CD4-positive, alpha-beta T cell treated with Interleukin-15 for 1 hour (primary cell): ENCODE data around the gene SERTAD3.
A peak's percentile ranks its signal among the peaks of the same experiment; 100 is the strongest.
"Not testable (repeated sequence)": the region's sequence is repeated elsewhere in the genome, so short reads cannot be mapped to it uniquely, and the experiment has no call there.

Experiments
- DNase-seq: peaks from one replicate; pipeline ENCODE4 v3.0.0-alpha.2; 2020

SERTAD3 gene

DNA sequence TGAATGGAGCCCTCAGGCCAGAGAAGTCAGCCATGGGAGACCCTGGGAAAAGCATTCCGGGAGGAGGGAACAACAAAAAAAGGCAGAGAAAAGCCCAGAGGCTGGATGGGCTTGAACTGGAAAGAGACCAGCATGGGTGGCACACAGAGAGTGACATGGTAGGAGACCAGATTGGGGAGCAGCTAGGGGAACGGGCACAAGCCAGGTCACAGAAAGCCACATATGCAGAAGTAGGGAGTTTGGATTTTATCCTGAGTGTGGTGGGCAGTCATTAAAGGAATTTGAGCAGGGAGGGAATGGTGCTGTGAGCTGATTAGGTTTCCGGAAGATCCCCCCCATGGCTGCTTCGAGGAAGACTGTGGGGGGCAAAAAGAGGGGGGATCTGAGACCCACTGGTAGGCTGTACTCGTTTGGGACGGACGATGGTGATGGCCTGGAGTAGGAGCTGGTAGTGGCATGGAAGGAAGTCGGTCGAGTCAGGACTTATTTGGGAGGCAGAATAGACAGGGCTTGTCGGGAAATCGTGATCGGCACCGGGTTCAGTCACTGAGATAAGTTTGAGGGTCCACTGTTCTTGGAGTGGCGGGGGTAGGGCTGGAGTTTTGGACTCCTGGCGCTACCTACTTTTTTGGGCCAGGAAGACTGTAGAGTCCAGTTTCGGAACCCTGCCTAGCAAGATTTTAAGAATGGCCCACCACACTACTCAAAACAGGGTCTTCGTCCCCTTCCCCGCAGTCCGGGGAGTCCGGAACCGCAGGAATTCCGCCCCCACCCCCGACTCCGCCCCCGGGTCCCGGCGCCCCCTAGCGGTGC lies 19.3 kb downstream of the SERTAD3 start:
- no peak for DNase-seq

DNA sequence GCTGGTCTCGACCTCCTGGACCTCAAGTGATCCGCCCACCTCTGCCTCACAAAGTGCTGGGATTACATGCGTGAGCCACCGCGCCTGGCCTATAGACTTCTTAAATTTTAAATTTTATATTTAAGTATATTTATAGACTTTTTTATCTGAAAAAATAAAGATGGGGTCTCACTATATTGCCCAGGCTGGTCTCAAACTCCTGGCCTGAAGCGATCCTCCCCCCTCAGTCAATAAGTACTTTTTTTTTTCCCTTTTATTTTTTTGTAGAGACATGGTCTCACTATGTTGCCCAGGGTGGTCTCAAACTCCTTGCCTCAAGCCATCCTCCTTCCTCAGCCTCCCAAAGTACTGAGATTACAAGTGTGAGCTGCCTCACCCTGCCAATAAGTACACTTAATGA lies 20.2 kb downstream of the SERTAD3 start:
- no peak for DNase-seq

GRCh38 chr19:40422748-40423566 lies 21.2 kb downstream of the SERTAD3 start:
- no peak for DNase-seq

DNA sequence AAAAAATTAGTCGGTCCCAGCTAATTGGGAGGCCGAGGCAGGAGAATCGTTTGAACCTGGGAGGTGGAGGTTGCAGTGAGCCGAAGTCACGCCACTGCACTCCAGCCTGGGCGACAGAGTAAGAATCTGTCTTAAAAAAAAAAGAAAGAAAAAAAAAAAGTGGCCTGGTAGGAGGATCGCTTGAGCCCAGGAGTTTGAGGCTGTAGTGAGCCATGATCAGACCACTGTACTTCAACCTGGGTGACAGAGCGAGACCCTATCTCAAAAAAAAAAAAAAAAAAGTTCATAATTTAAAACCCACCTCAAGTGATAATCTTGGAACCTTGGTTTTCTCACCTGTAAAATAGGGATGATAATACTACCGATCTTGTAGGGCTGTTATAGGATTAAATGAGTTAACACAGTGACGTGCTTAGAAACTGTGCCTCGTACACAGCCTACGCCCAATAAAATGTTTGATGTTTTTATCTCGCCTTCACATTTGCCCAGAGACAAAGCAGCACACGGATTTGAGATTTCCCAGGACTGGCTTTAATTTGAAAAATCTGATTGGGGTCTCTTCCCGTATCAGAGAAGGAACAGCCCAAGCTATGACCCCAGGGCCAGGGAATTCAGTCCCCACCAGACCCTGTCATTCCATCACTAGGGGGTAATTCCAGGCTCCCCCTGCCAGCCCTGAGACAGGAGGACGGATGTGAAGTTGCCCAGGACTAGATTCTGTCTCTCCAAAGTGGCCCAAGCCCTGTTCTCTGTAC lies 22.0 kb downstream of the SERTAD3 start:
- DNase-seq: no peak

- DNase-seq: peak; percentile 75
Measured at GRCh38 chr19:40420766-40421765, 23.1 kb downstream of the SERTAD3 start.

DNA sequence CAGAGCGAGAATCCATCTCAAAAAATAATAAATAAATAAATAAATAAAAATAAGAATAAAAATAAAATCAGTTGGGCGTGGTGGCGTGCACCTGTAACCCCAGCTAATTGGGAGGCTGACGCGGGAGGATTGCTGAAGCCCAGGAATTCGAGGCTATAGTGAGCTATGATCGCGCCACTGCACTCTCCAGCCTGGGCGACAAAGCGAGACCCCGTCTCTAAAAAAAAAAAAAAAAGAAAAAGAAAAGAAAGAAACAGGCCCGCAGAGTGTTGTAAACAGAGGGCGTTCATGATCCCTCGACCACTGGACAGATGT lies 23.7 kb downstream of the SERTAD3 start:
- DNase-seq: no peak

- no peak for DNase-seq
Measured at GRCh38 chr19:40419780-40420179, 24.4 kb downstream of the SERTAD3 start.

GRCh38 chr19:40419066-40419612 lies 25.0 kb downstream of the SERTAD3 start:
- DNase-seq: no peak

- DNase-seq: no peak
Measured at GRCh38 chr19:40418040-40418439, 26.1 kb downstream of the SERTAD3 start.

GRCh38 chr19:40417643-40417981 lies 26.5 kb downstream of the SERTAD3 start:
- no peak for DNase-seq

DNA sequence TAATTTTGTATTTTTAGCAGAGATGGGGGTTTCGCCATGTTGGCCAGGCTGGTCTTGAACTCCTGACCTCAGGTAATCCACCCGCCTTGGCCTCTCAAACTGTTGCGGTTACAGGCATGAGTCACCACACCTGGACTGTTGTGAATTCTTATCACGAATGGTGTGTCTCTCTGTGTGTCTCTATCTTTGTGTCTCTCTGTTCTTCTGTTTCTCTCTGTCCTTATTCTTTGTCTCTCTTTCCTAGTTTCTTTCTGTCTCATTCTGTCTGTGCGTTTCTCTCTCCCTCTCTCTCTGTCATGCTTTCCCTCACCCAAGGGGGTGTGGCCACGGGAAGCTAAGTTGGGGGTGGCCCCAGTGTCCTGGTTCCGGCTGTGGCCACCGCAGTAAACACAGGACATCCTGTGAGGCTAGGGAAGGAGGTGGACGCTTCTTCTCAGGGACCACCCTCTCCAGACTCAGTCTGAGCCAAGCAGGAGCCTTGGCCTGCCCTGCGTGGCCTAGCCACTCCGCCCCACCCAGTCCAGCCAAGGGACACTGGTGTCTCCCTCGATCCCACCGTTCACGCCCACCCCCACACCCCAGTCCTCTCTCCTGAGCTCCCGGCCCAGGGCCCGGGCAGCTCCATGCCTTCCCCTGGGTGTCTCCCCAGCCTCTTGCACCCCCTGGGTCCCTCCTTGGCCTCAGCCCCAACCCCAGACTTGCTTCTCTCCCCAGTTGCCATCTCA lies 27.1 kb downstream of the SERTAD3 start:
- DNase-seq: no peak

- no peak for DNase-seq
Measured at GRCh38 chr19:40415768-40416167, 28.4 kb downstream of the SERTAD3 start.

DNA sequence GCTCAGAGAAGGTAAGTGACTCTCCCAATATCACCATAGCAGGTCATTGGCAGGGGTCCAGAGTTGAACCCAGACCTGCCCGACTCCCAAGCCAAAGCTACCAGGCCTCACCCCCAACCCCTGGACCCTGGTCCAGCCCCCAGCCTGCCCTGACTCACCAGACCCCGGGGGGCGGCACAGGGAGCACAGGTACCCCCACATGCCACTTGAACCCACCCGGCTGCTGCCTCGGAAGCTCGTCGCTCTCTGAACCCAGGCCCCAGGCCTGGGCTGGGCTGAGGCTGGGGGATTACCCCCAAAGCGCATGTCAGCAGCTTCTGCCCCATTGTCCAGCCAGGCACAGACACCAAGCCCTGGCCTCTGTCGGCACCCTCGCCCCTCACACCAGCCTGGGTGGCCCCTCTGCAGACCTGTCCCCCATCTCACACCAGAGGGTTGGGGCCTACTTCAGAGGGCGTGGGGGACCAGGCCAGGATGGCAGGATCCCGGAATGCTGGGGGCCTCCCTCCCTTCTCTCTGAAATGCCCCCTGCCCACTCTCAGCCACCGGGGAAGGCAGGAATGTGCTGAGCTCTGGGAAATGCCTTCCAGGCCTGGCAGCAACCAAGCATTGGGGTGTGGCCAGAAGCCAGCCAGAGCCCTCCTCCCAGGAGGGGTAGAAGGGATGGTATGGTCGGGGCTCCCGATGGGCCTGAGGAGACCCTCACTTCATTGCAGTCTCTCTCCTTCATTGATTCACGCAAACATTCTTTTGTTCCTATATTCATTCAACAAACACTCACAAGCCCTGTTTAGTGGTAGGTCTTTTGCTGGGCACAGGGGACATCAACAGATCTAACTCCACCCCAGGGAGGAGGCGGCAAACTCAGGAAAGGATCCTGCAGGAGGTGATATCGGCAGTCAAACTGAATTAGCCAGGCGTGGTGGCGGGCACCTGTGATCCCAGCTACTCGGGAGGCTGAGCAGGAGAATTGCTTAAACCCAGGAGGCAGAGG lies 29.3 kb downstream of the SERTAD3 start:
- DNase-seq: no peak

DNA sequence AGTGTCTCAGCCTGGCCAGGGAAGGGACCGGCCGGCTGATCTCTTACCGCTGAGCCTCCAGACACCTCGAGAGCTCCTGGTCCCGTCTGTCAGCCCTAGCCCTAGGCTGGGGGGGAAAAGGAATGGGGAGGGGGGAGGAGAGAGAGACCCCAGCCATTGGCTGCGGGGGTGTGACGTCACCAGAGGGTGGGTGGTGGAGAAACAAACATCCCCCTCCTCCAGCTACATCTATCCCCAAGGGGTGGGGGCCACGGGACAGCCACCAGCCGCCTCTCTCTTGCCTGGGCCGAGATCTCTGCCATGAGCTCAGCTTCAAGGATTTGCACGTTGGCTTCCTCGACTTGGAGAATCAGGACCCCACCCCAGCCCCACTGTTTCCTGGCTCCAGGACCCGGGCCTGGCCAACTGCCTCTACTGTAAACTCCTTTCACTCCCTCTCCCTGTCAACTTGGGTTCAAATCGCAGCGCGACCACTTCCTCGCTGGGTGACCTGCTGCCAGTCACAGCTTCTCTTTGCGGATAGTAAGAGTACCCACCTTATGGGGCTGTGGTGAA lies 30.8 kb downstream of the SERTAD3 start, which contains the start of gene PRX:
PRX (minus strand) TSS at position 88 of the 555 bp plus-strand sequence. CDS start 5,446 bp downstream, outside the sequence.
- DNase-seq: no peak

DNA sequence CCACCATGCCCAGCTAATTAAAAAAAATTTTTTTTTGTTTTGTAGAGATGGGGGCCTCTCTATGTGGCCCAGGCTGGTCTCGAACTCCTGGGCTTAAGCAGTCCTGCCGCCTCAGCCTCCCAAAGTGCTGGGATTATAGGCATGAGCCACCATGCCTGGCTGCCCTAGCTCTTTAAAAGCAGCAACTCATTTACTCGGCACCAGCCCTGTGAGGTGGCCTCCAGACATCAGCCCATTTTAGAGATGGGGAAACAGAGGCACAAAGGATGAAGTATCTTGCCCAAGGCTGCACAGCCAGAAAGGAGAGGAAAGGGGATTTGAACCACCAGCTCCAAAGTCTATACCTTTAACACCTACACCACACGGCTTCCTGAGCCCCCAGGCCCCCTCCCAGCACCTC lies 31.3 kb downstream of the SERTAD3 start:
- DNase-seq: no peak

DNA sequence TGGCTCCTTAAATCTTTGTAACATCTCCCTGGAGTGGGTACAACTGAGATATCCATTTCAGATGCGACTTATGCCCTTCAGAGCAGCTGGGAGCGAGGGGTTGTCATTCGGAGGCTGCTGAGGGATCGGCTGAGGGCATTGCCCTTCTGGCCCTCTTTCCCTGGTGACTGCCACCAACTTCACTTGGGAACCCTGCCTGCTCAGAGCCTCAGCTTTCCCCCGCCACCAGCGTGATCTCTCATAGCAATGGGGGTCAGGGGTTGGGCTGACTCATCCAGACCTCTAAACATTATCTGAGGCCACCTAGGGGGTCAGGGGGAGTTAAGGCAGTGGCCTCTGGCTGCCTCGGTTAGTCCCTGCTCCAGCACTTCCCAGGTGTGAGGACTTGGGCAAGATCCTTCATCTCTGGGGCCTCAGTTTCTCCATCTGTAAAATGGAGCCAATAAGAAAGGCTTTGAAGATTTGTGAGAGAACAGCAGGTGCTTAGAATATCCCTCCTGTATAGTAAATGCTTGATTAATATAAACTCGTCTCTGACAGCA lies 32.1 kb downstream of the SERTAD3 start:
- no peak for DNase-seq

- no peak for DNase-seq
Measured at GRCh38 chr19:40411125-40411842, 32.9 kb downstream of the SERTAD3 start.

- DNase-seq: no peak
Measured at GRCh38 chr19:40410030-40410389, 34.1 kb downstream of the SERTAD3 start.

- not testable (repeated sequence) for DNase-seq
Measured at GRCh38 chr19:40408598-40408925, 35.6 kb downstream of the SERTAD3 start.
